PC-3 (cell line): ENCODE results near the gene PDP2. TPM values are rescaled to one million over a fixed set of nuclear protein-coding genes. Genes with fewer than 3 reads are reported as not detected.

Source experiments
- ATAC-seq: fragments of 200-7000 bp; cut with Tn5 transposase; 2 replicates; pipeline ENCODE4 v1.9.1; 2020; ENCODE audit warnings: mild to moderate bottlenecking, moderate library complexity
- BruUV-seq: library from RNA; stranded (reverse); fragments of 400-500 nt; replicated peaks from 2 replicates; lab custom pipeline; 2021; lab: Mats Ljungman, UMichigan
- CTCF ChIA-PET: fragments of 300-600 bp; sonication (Branson Sonifier 250); formaldehyde crosslinking; loops from one replicate; lab custom pipeline; 2022; ENCODE audit warnings: antibody characterized with exemption; lab: Charles Lee
- POLR2A ChIA-PET: fragments of 300-600 bp; sonication (Branson Sonifier 250); formaldehyde crosslinking; loops from one replicate; lab custom pipeline; 2022; ENCODE audit warnings: antibody characterized with exemption; ENCODE audit not compliant: unreplicated experiment; lab: Charles Lee
- DNase-seq: peaks from one replicate; pipeline ENCODE4 v3.0.0-alpha.2; 2015
- H2AFZ ChIP-seq: fragments of 300-600 bp; sonication (generic); 2 replicates; pipeline ENCODE4 v1.6.0; 2016; ENCODE audit warnings: antibody characterized with exemption, low read length
- H3F3A ChIP-seq: fragments of 300-600 bp; sonication (generic); one replicate; pipeline ENCODE4 v1.6.0; 2017; ENCODE audit warnings: antibody characterized with exemption, low read length, control low read depth, mild to moderate bottlenecking; ENCODE audit not compliant: unreplicated experiment
- H3K27ac ChIP-seq: fragments of 300-600 bp; sonication (generic); 2 replicates; pipeline ENCODE4 v1.5.1; 2016; ENCODE audit warnings: mild to moderate bottlenecking, low read length
- H3K27me3 ChIP-seq: fragments of 300-600 bp; sonication (generic); 2 replicates; pipeline ENCODE4 v1.6.1; 2016; ENCODE audit warnings: low read length, mixed read lengths
- H3K36me3 ChIP-seq: fragments of 300-600 bp; sonication (generic); 2 replicates; pipeline ENCODE4 v1.6.1; 2016; ENCODE audit warnings: low read depth, mixed run types, low read length, mixed read lengths
- H3K4me1 ChIP-seq: fragments of 300-600 bp; sonication (generic); 2 replicates; pipeline ENCODE4 v1.5.1; 2016; ENCODE audit warnings: low read length; ENCODE audit not compliant: insufficient read depth
- H3K4me2 ChIP-seq: fragments of 300-600 bp; sonication (generic); 2 replicates; pipeline ENCODE4 v1.6.0; 2016; ENCODE audit warnings: low read length
- H3K4me3 ChIP-seq: fragments of 300-600 bp; sonication (generic); 2 replicates; pipeline ENCODE4 v1.5.1; 2016; ENCODE audit warnings: mild to moderate bottlenecking, low read length, mixed read lengths
- H3K79me2 ChIP-seq: fragments of 300-600 bp; sonication (generic); 2 replicates; pipeline ENCODE4 v1.6.1; 2017; ENCODE audit warnings: low read length, mixed read lengths
- H3K9ac ChIP-seq: fragments of 300-600 bp; sonication (generic); 2 replicates; pipeline ENCODE4 v1.6.0; 2016; ENCODE audit warnings: mild to moderate bottlenecking, low read length
- H3K9me2 ChIP-seq: fragments of 300-600 bp; sonication (generic); replicated peaks from 2 replicates; pipeline ENCODE4 v1.6.1; 2016; ENCODE audit warnings: mixed run types, low read length, mixed read lengths
- H3K9me3 ChIP-seq: fragments of 300-600 bp; sonication (generic); 2 replicates; pipeline ENCODE4 v1.6.1; 2016; ENCODE audit warnings: low read length, mixed read lengths
- H4K20me1 ChIP-seq: fragments of 300-600 bp; sonication (generic); 2 replicates; pipeline ENCODE4 v1.6.1; 2016; ENCODE audit warnings: low read length, mixed read lengths
- CTCF ChIP-seq: fragments of 300-600 bp; sonication (generic); conservative IDR thresholded peaks from 2 replicates; pipeline ENCODE4 v1.5.1; 2017; ENCODE audit warnings: antibody characterized with exemption, low read depth, mild to moderate bottlenecking, low read length
- EZH2 ChIP-seq: fragments of 300-600 bp; sonication (generic); IDR thresholded peaks from one replicate; pipeline ENCODE4 v1.6.1; 2017; ENCODE audit warnings: antibody characterized with exemption, mild to moderate bottlenecking, low read length; ENCODE audit not compliant: unreplicated experiment
- EZH2phosphoT487 ChIP-seq: fragments of 300-600 bp; sonication (generic); IDR thresholded peaks from 2 replicates; pipeline ENCODE4 v1.6.1; 2018; ENCODE audit warnings: mild to moderate bottlenecking, antibody characterized with exemption, low read length, borderline replicate concordance
- intact Hi-C: fragments of 100-400 bp; cut with micrococcal nuclease; formaldehyde crosslinking; loops from 2 replicates; pipeline ENCODE4 v1.9.0; 2023
- total RNA-seq: library from RNA; depleted of rRNA; stranded (reverse); fragments of >200 nt; gene quantifications from 2 replicates; pipeline ENCODE4 v1.2.3, GENCODE V29; 2014

Gene PDP2
- total RNA-seq, 1 experiment from 2014 or later, result 2.8 TPM

- Histone ChIP-seq H3F3A (no peaks in the 10 kb centered on the region), H3K4me2 (no peak overlapping the region), H4K20me1 (no peaks in the 10 kb centered on the region), H3K36me3 (no peaks in the 10 kb centered on the region), H3K9ac (no peak overlapping the region), H3K27ac (no peak overlapping the region), H3K4me1 (peaks cover 6% of the 10 kb centered on the region; the same call in 1 of the 2 replicates), H3K79me2 (no peaks in the 10 kb centered on the region), H3K27me3 (no peaks in the 10 kb centered on the region), H3K4me3 (no peak overlapping the region), H3K9me2 (no peaks in the 10 kb centered on the region), H2AFZ (no peak overlapping the region), H3K9me3 (no peaks in the 10 kb centered on the region)
- no TSS peak for BruUV-seq
- TF ChIP-seq EZH2phosphoT487 (no peak), CTCF (no peak), EZH2 (no peak)
- DNase-seq (no peak), ATAC-seq (peak; percentile 33; the same call in 1 of the 2 replicates)
- intact Hi-C loops, result loop anchor here (10.0 kb wide), 1 partner anchor 105 kb away; the partner anchor contains the start of gene DYNC1LI2
- ChIA-PET CTCF (no interaction called here), POLR2A (no interaction called here)
These were observed 20.8 kb upstream of the PDP2 start for GRCh38 chr16:66859397-66860068.

- no peaks in the 10 kb centered on the region for H3K79me2 ChIP-seq
- TF ChIP-seq EZH2 (no peak), CTCF (no peak), EZH2phosphoT487 (no peak)
- DNase-seq (no peak), ATAC-seq (no peak)
- H4K20me1 ChIP-seq, result no peaks in the 10 kb centered on the region
- CTCF ChIA-PET, result no interaction called here
- H2AFZ ChIP-seq, result no peak overlapping the region
- no peaks in the 10 kb centered on the region for H3K9me3 ChIP-seq
- H3K27me3 ChIP-seq, result no peaks in the 10 kb centered on the region
- BruUV-seq, result no TSS peak
- POLR2A ChIA-PET, result no interaction called here
- H3K36me3 ChIP-seq, result no peaks in the 10 kb centered on the region
- H3K9ac ChIP-seq, result no peak overlapping the region
- H3K9me2 ChIP-seq, result no peaks in the 10 kb centered on the region
- H3F3A ChIP-seq, result no peaks in the 10 kb centered on the region
- peaks cover 6% of the 10 kb centered on the region; the same call in 1 of the 2 replicates for H3K4me1 ChIP-seq
- H3K4me3 ChIP-seq, result no peak overlapping the region
- H3K27ac ChIP-seq, result no peak overlapping the region
- intact Hi-C loops, result loop anchor here (10.0 kb wide), 1 partner anchor 107 kb away; the partner anchor contains the start of gene DYNC1LI2
- no peak overlapping the region for H3K4me2 ChIP-seq
These were observed 18.2 kb upstream of the PDP2 start for GRCh38 chr16:66862023-66862520.

GRCh38 chr16:66863707-66864106 is 16.6 kb upstream of the PDP2 start:
- Histone ChIP-seq H3K79me2 (no peaks in the 10 kb centered on the region), H2AFZ (no peak overlapping the region), H3K9me2 (no peaks in the 10 kb centered on the region), H3K27ac (no peak overlapping the region), H3K9ac (no peak overlapping the region), H3K9me3 (no peaks in the 10 kb centered on the region), H3F3A (no peaks in the 10 kb centered on the region), H4K20me1 (no peaks in the 10 kb centered on the region), H3K4me3 (no peak overlapping the region), H3K27me3 (no peaks in the 10 kb centered on the region), H3K36me3 (no peaks in the 10 kb centered on the region), H3K4me2 (no peak overlapping the region), H3K4me1 (peaks cover 6% of the 10 kb centered on the region; the same call in 1 of the 2 replicates)
- POLR2A ChIA-PET, result no interaction called here
- CTCF ChIA-PET, result no interaction called here
- no peak for ATAC-seq
- intact Hi-C loops, result loop anchor here (10.0 kb wide), 1 partner anchor 109 kb away; the partner anchor contains the start of gene DYNC1LI2
- TF ChIP-seq EZH2phosphoT487, result no peak
- no peak for TF ChIP-seq EZH2
- no peak for TF ChIP-seq CTCF
- no peak for DNase-seq
- BruUV-seq, result no TSS peak
